Aorta (tissue), 5 donors: Measurements from ENCODE around the gene PTCRA. TPM values are rescaled to one million over a fixed set of nuclear protein-coding genes. Genes with fewer than 3 reads are reported as not detected.
"Not testable (repeated sequence)": the region's sequence is repeated elsewhere in the genome, so short reads cannot be mapped to it uniquely, and the experiment has no call there.

Experiments
- ATAC-seq: fragments of 200-7000 bp; cut with Tn5 transposase; one replicate; pipeline ENCODE4 v1.9.1; 2022; ENCODE audit warnings: moderate library complexity; ENCODE audit not compliant: low FRiP score
- DNase-seq, 2 donors: peaks; one replicate each; pipeline ENCODE4 v3.0.0-alpha.2; 2020
- H3K27ac ChIP-seq, 2 donors: one replicate each; pipeline ENCODE4 v1.5.1; 2013; ENCODE audit warnings: low read length in 2 of 2, mild to moderate bottlenecking in 2 of 2, moderate library complexity in 2 of 2, control low read depth in 1 of 2, inconsistent platforms in 1 of 2, low read depth in 1 of 2
- H3K27me3 ChIP-seq, 2 donors: one replicate each; pipeline ENCODE4 v1.6.1; 2013; ENCODE audit warnings: control low read depth in 1 of 2, low read length in 1 of 2, mild to moderate bottlenecking in 1 of 2, moderate library complexity in 1 of 2; ENCODE audit not compliant: insufficient read depth in 2 of 2, control insufficient read depth in 1 of 2
- H3K36me3 ChIP-seq, 2 donors: one replicate each; pipeline ENCODE4 v1.6.1; 2013; ENCODE audit warnings: control low read depth in 1 of 2, low read length in 1 of 2, mild to moderate bottlenecking in 1 of 2; ENCODE audit not compliant: insufficient read depth in 2 of 2, control insufficient read depth in 1 of 2
- H3K4me1 ChIP-seq, 2 donors: one replicate each; pipeline ENCODE4 v1.6.1; 2013; ENCODE audit warnings: low read length in 2 of 2, control low read depth in 1 of 2, mild to moderate bottlenecking in 1 of 2, moderate library complexity in 1 of 2; ENCODE audit not compliant: insufficient read depth in 2 of 2, control insufficient read depth in 1 of 2
- H3K4me3 ChIP-seq, 2 donors: one replicate each; pipeline ENCODE4 v1.5.1; 2013; ENCODE audit warnings: low read length in 2 of 2, control low read depth in 1 of 2, mild to moderate bottlenecking in 1 of 2
- H3K9me3 ChIP-seq: one replicate; pipeline ENCODE4 v1.6.1; 2013; ENCODE audit warnings: mild to moderate bottlenecking, low read length; ENCODE audit not compliant: control insufficient read depth
- WGBS, 2 donors: extraction: QIAGEN DNeasy Blood & Tissue Kit; methylation state at CpG; one replicate each; pipeline ENCODE4 v1.1.7; 2013; 5-methylcytosine and 5-hydroxymethylcytosine counted together
- intact Hi-C, 2 donors: fragments of 100-400 bp; cut with DNase I; formaldehyde crosslinking; loops; one replicate each; pipeline versions ENCODE4 v1.14.2 to v1.15.0; 2022
- polyA plus RNA-seq, 2 donors: library from polyadenylated mRNA; stranded (reverse); fragments of 200-250 nt; gene quantifications; one replicate each; pipeline ENCODE4 v1.2.3, GENCODE V29; 2013
- total RNA-seq, 2 donors: library from RNA; stranded (reverse); fragmentation: NEBNext Ultra II Directional; extraction: Animal tissue kit (Norgen Biotek cat#: 25700); gene quantifications; one replicate each; pipeline ENCODE4 v1.2.1, GENCODE V29; 2021
- donor health status: healthy with polysubstance abuse.
- donor health status: Bipolar disorder and iron deficiency.
- donor health status: DM: no; HTN: no; CAD: no.
- donor health status: DM: no; HTN: no; CAD: no.
- donor health status: DM: yes; HTN: yes; CAD: no.

PTCRA gene
- total and polyA plus RNA-seq, 4 donors = not detected

DNA sequence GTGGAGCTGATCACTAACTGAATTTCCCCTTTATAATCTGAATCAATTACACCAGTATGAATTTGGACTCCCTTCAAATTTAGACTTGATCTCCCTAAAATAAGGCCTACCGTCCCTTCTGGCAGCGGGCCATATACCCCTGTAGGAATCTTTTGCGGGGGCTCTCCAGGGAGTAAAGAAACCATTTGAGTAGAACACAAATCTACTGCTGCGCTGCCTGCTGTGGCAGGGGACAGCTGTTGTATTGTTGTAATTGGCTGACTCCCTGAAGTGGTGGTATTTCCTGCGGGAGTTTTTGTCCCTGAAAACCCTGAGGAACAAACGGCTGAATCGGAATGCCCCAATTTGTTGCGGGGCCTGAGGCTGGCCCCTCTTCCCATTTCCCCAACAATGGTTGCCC is 16.0 kb upstream of the PTCRA start:
- intact Hi-C loops = loop anchor here (2.0 to 5.0 kb wide), 4 partner anchors 227 to 243 kb away; no protein-coding TSS in a partner anchor
- no peak overlapping the region for H3K27ac ChIP-seq
- no peaks in the 10 kb centered on the region for H3K4me1 ChIP-seq
- H3K27me3 ChIP-seq = no peaks in the 10 kb centered on the region
- ATAC-seq (no peak), DNase-seq (no peak)
- no peaks in the 10 kb centered on the region for H3K9me3 ChIP-seq
- WGBS, 2 donors = 6% methylated on average over 8 of the region's 8 CpGs
- no peak overlapping the region for H3K4me3 ChIP-seq
- no peaks in the 10 kb centered on the region for H3K36me3 ChIP-seq

GRCh38 chr6:42901538-42901957 is 14.3 kb upstream of the PTCRA start:
- no peak overlapping the region for H3K4me3 ChIP-seq
- ATAC-seq = peak; percentile 93

DNA sequence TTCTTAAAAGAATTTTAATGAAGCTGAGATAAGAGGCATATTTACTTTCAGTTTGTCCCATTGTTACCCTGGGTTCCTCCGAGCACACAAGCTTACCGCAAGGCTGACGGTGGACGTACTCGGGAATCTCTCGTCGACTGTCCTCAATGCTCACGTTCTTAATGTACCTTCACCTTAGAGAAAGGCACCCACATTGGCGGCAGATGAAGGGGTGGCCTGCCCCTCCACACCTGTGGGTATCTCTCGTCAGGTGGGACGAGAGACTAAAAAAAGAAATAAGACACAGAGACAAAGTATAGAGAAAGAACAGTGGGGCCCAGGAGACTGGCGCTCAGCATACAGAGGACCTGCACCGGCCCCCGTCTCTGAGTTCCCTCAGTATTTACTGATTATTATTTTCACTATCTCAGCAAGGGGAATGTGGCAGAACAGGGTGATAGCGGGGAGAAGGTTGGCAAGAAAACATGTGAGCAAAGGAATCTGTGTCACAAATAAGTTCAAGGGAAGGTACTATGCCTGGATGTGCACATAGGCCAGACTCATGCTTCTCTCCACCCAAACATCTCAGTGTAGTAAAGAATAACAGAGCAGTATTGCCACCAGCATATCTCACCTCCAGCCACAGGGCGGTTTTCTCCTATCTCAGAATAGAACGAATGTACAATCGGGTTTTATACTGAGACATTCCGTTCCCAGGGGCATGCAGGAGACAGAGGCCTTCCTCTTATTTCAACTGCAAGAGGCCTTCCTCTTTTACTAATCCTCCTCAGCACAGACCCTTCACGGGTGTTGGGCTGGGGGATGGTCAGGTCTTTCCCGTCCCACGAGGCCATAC is 13.2 kb upstream of the PTCRA start:
- not testable (repeated sequence) for ATAC-seq, H3K27ac ChIP-seq, H3K9me3 ChIP-seq, H3K4me3 ChIP-seq, DNase-seq, H3K4me1 ChIP-seq, H3K36me3 ChIP-seq, H3K27me3 ChIP-seq
- intact Hi-C loops = loop anchor here in 1 of 2 donors (5.0 kb wide), 2 partner anchors 225 to 240 kb away; no protein-coding TSS in a partner anchor
- 87 to 89% methylated on average over 22 of the region's 22 CpGs for WGBS, 2 donors

More at GRCh38 chr6:42901538-42901957, 14.3 kb upstream of the PTCRA start:
- 2% methylated on average over 11 of the region's 11 CpGs for WGBS, 2 donors
- Histone ChIP-seq H3K27ac (no peak overlapping the region), H3K9me3 (no peaks in the 10 kb centered on the region), H3K4me1 (no peaks in the 10 kb centered on the region), H3K27me3 (no peaks in the 10 kb centered on the region), H3K36me3 (no peaks in the 10 kb centered on the region)
- DNase-seq = peak in 1 of 2 donors; percentile 71
- intact Hi-C loops = loop anchor here (2.0 to 5.0 kb wide), 4 partner anchors 226 to 241 kb away; no protein-coding TSS in a partner anchor

GRCh38 chr6:42904467-42904866 is 11.4 kb upstream of the PTCRA start:
- ATAC-seq (no peak), DNase-seq (no peak)
- H3K36me3 ChIP-seq = no peaks in the 10 kb centered on the region
- H3K4me3 ChIP-seq = no peak overlapping the region
- no peak overlapping the region for H3K27ac ChIP-seq
- H3K27me3 ChIP-seq = no peaks in the 10 kb centered on the region
- WGBS, 2 donors = 87 to 90% methylated on average over 10 of the region's 10 CpGs
- H3K4me1 ChIP-seq = no peaks in the 10 kb centered on the region
- intact Hi-C loops = loop anchor here in 1 of 2 donors (5.0 kb wide), 2 partner anchors 223 to 238 kb away; no protein-coding TSS in a partner anchor
- no peaks in the 10 kb centered on the region for H3K9me3 ChIP-seq

DNA sequence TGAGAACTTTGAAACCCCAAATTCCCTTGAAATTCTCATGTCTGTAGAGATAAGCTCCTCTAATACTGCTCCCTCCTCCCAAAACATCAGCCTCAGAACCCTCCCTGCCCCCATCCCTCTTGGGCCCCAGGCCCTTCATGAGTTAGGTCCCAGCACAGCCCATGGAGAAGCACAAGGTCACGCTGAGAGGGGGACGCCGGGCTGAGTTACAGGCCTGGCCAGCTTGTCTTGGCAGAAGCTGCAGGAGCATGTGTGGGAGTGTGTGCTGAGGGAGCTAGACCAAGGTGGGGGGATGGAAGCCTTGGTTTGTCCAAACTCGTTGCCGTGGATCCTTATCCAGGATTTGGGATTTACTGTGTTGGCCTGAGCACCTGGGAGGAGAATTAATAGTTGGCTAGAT is 8.5 kb upstream of the PTCRA start:
- no peaks in the 10 kb centered on the region for H3K9me3 ChIP-seq
- no peaks in the 10 kb centered on the region for H3K4me1 ChIP-seq
- 3 to 7% methylated on average over 5 of the region's 5 CpGs for WGBS, 2 donors
- no peak for ATAC-seq
- H3K27ac ChIP-seq = no peak overlapping the region
- intact Hi-C loops = no loop called here
- no peaks in the 10 kb centered on the region for H3K36me3 ChIP-seq
- H3K27me3 ChIP-seq = no peaks in the 10 kb centered on the region
- H3K4me3 ChIP-seq = no peak overlapping the region
- no peak for DNase-seq

DNA sequence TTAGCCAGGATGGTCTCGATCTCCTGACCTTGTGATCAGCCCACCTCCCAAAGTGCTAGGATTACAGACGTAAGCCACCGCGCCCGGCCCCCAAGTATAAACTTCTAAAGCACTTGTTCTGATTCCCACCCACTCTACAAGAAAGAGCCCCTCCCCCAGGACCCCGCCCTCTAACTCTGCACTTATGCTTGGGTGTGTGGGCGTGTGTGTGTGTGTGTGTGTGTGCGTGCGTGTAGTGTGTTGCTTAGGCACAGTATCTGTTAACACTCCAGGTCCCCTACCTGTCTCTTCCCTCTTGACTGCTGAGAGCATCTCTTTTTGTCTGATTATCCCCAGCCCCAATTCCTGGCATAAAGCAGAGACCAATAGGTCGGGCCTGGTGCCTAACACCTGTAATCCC is 6.0 kb upstream of the PTCRA start:
- DNase-seq (no peak), ATAC-seq (no peak)
- intact Hi-C loops = no loop called here
- WGBS, 2 donors = 83 to 88% methylated on average over 10 of the region's 10 CpGs
- H3K4me1 ChIP-seq = no peaks in the 10 kb centered on the region
- H3K36me3 ChIP-seq = no peaks in the 10 kb centered on the region
- H3K27me3 ChIP-seq = no peaks in the 10 kb centered on the region
- H3K4me3 ChIP-seq = no peak overlapping the region
- H3K9me3 ChIP-seq = no peaks in the 10 kb centered on the region
- H3K27ac ChIP-seq = no peak overlapping the region

DNA sequence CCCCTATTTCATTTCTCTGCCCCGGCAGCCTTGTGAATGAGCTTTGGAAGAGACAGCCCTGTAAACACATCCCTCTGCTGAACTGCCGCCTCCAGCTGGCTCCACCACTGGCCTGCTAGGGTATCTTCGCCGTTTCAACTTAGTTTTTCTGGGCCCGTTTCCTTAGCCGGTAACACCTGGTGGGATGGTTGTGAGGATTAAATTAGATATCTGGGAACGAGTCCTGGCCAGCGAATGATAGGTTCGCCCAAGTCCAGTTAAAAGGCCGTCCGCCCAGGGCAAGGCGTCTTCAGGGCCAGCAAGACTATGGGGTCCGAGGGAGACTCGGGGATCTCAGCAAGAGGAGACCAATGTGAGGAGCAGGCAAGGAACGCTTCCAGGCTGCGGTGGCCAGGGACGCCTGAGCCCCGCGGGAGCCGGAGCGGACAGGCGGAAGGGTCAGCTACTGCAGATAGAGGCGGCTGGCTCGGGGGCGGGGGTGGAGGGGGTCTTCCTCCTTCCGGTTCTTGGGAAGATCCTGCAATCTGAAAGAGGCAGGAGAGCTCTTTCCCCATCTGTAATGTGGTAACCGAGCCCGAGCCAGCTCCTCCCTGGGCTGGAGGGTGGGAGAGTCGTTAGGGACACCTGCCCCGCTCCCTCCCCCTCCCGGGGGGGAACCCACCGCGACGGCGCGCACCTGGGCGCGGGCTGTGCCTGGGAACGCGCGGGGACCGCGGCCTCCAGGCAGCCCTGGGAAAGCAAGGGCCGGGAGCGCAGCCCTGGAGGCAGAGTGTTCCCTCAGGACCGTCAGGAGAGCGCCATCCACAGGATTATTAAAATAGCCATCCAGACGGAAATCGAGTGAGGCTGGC is 4.5 kb upstream of the PTCRA start:
- H3K9me3 ChIP-seq = no peaks in the 10 kb centered on the region
- intact Hi-C loops = no loop called here
- H3K27ac ChIP-seq = no peak overlapping the region
- WGBS, 2 donors = 10 to 11% methylated on average over 47 to 49 of the region's 49 CpGs
- H3K4me3 ChIP-seq = no peak overlapping the region
- no peaks in the 10 kb centered on the region for H3K27me3 ChIP-seq
- no peaks in the 10 kb centered on the region for H3K36me3 ChIP-seq
- H3K4me1 ChIP-seq = no peaks in the 10 kb centered on the region
- no peak for ATAC-seq
- DNase-seq = no peak

- Histone ChIP-seq H3K4me1 (no peaks in the 10 kb centered on the region), H3K36me3 (no peaks in the 10 kb centered on the region), H3K27ac (no peak overlapping the region), H3K9me3 (no peaks in the 10 kb centered on the region), H3K4me3 (no peak overlapping the region), H3K27me3 (no peaks in the 10 kb centered on the region)
- DNase-seq (no peak), ATAC-seq (no peak)
- WGBS, 2 donors = 78 to 80% methylated on average over 4 of the region's 4 CpGs
- intact Hi-C loops = no loop called here
Measured at GRCh38 chr6:42914546-42914945, 1.3 kb upstream of the PTCRA start.
